Breast epithelium (tissue), 3 donors: ENCODE measurements around the gene SV2C.

Experiments
- POLR2A ChIP-seq: fragments of 450-650 bp; IDR thresholded peaks from one replicate; pipeline ENCODE4 v1.6.1; 2016; ENCODE audit warnings: antibody characterized with exemption, mild to moderate bottlenecking, moderate library complexity
- TF ChIP-seq, protein P1 (sequence below), 3 donors: fragments of 450-650 bp; IDR thresholded peaks; one replicate each; pipeline ENCODE4 v1.5.1; 2016 to 2017; ENCODE audit warnings: antibody characterized with exemption in 3 of 3, mild to moderate bottlenecking in 3 of 3, moderate library complexity in 3 of 3

DNA sequence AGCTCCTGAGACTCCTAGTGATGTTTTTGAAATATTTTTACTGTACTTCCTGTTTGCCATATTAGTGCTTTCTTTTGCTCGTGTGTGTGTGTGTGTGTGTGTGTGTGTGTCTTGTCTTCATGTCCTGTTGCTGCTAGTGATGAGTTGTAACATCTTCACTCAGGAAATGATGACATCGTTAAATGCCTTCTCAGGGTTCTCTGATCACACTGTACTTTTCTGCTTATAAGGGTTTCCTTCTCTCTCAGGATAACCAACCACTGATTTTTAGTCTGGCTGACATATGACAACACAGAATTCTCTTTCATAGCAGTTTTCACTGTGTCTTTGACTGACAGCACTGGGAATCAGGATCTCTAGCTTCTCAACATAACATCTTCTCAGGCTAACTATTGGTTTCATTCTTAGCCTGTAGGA is 16.1 kb downstream of the SV2C start:
- TF ChIP-seq, protein P1, sequence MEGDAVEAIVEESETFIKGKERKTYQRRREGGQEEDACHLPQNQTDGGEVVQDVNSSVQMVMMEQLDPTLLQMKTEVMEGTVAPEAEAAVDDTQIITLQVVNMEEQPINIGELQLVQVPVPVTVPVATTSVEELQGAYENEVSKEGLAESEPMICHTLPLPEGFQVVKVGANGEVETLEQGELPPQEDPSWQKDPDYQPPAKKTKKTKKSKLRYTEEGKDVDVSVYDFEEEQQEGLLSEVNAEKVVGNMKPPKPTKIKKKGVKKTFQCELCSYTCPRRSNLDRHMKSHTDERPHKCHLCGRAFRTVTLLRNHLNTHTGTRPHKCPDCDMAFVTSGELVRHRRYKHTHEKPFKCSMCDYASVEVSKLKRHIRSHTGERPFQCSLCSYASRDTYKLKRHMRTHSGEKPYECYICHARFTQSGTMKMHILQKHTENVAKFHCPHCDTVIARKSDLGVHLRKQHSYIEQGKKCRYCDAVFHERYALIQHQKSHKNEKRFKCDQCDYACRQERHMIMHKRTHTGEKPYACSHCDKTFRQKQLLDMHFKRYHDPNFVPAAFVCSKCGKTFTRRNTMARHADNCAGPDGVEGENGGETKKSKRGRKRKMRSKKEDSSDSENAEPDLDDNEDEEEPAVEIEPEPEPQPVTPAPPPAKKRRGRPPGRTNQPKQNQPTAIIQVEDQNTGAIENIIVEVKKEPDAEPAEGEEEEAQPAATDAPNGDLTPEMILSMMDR (IDR thresholded peaks at IDR 0.05): no peak
- no peak for TF ChIP-seq POLR2A
